Upper lobe of right lung (tissue), 1 donor: ENCODE results near the gene OR14I1. TPM values are rescaled to one million over a fixed set of nuclear protein-coding genes. Genes with fewer than 3 reads are reported as not detected.
"Not testable (repeated sequence)": the region's sequence is repeated elsewhere in the genome, so short reads cannot be mapped to it uniquely, and the experiment has no call there.

Source experiments
- ATAC-seq: fragments of 200-7000 bp; cut with Tn5 transposase; one replicate; pipeline ENCODE4 v1.9.1; 2020; ENCODE audit warnings: mild to moderate bottlenecking, moderate library complexity
- DNase-seq: peaks from one replicate; pipeline ENCODE4 v3.0.0-alpha.2; 2020
- H3K27ac ChIP-seq: fragments of 200-600 bp; one replicate; pipeline ENCODE4 v1.8.0; 2022
- H3K27me3 ChIP-seq: fragments of 200-600 bp; one replicate; pipeline ENCODE4 v1.8.0; 2022; ENCODE audit warnings: mild to moderate bottlenecking
- H3K36me3 ChIP-seq: fragments of 200-600 bp; one replicate; pipeline ENCODE4 v1.8.0; 2022
- H3K4me1 ChIP-seq: fragments of 200-600 bp; one replicate; pipeline ENCODE4 v1.8.0; 2022
- H3K4me3 ChIP-seq: fragments of 200-600 bp; one replicate; pipeline ENCODE4 v1.8.0; 2022; ENCODE audit warnings: mild to moderate bottlenecking
- H3K9me3 ChIP-seq: fragments of 200-600 bp; one replicate; pipeline ENCODE4 v1.8.0; 2022
- CTCF ChIP-seq: fragments of 200-600 bp; IDR thresholded peaks from one replicate; pipeline ENCODE4 v1.8.0; 2022; ENCODE audit warnings: antibody characterized with exemption
- intact Hi-C: fragments of 100-400 bp; cut with DNase I; formaldehyde crosslinking; loops from one replicate; pipeline ENCODE4 v1.11.0; 2022
- total RNA-seq: library from RNA; stranded (reverse); fragmentation: NEBNext Ultra II Directional; extraction: Animal tissue kit (Norgen Biotek cat#: 25700); gene quantifications from one replicate; pipeline ENCODE4 v1.2.1, GENCODE V29; 2021
- donor health status: DM: no; HTN: yes; CAD: no; lungs with severe emphysema.

The OR14I1 gene
- total RNA-seq, 1 donor from 2014 or later: not detected

DNA sequence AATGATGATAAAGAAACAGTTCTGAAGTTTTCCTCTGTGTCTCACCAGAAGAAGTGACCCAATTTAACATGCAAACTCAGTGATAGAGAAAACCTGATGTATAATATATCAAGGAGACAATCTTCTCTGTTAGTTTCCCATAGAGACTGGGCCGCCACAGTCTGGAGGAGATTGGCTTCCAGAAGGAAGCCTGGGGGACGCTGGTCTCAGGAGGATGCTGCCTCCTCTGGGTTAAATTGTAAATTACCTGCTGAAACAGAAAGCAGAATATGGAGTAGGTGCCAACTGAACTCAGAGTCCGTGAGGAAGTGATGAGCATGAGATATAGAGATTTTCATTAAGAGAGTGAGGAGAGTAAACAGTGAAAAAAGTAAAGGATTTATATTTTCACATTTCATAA is 15.8 kb downstream of the OR14I1 start:
- no peaks in the 10 kb centered on the region for H3K4me1 ChIP-seq
- no peaks in the 10 kb centered on the region for H3K36me3 ChIP-seq
- H3K4me3 ChIP-seq: no peak overlapping the region
- intact Hi-C loops: no loop called here
- peak; percentile 6 for TF ChIP-seq CTCF
- H3K27ac ChIP-seq: no peak overlapping the region
- no peaks in the 10 kb centered on the region for H3K27me3 ChIP-seq
- H3K9me3 ChIP-seq: no peaks in the 10 kb centered on the region
- ATAC-seq: no peak
- no peak for DNase-seq

GRCh38 chr1:248681651-248682050 is 20.9 kb downstream of the OR14I1 start:
- TF ChIP-seq CTCF: no peak
- ATAC-seq: no peak
- Histone ChIP-seq H3K36me3 (no peaks in the 10 kb centered on the region), H3K27ac (no peak overlapping the region), H3K4me3 (no peak overlapping the region), H3K9me3 (no peaks in the 10 kb centered on the region), H3K27me3 (no peaks in the 10 kb centered on the region), H3K4me1 (no peaks in the 10 kb centered on the region)
- no peak for DNase-seq
- intact Hi-C loops: no loop called here

- Histone ChIP-seq H3K4me1 (no peaks in the 10 kb centered on the region), H3K27ac (no peak overlapping the region), H3K36me3 (no peaks in the 10 kb centered on the region), H3K9me3 (no peaks in the 10 kb centered on the region), H3K4me3 (no peak overlapping the region), H3K27me3 (no peaks in the 10 kb centered on the region)
- ATAC-seq (no peak), DNase-seq (no peak)
- TF ChIP-seq CTCF: no peak
- intact Hi-C loops: no loop called here
Observed at GRCh38 chr1:248670003-248670402, 32.6 kb downstream of the OR14I1 start.

DNA sequence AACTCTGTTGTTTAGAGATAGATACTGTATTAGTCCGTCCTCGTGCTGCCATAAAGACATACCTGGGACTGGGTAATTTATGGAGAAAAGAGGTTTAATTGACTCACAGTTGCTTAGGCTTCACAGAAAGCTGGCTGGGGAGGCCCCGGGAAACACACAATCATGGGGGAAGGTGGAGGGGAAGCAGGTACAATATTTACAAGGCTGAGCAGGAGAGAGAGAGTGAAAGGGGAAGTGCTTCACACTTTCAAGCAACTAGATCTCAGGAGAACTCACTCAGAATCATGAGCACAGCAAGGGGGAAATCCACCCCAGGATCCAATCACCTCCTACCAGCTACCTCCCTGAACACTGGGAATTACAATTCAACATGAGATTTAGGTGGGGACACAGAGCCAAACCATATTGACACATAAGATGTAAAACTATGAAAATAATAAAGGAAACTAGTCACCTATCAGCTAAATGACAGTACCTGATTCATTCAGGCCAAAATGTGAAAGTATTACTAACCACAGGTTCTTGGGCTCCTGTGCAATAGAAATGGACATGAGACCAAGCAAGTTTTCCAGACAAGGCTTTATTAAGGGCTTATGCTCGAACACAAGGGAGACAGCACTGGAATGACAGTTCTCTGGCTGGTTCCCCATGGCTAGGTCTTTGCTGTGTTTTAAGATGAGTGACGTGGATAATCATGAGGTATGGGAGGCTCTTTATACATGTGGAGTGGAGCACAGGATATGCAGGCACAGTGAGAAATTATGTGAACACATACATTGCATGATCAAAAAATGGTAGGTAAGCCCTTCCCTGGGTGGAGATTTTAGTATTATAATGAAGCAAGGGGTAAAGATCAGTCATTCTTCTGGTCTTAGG is 38.9 kb downstream of the OR14I1 start:
- H3K4me1 ChIP-seq, intact Hi-C loops, H3K27ac ChIP-seq, DNase-seq, ATAC-seq, H3K36me3 ChIP-seq, H3K4me3 ChIP-seq, H3K27me3 ChIP-seq, H3K9me3 ChIP-seq: not testable (repeated sequence)

- H3K27ac ChIP-seq, H3K27me3 ChIP-seq, H3K4me3 ChIP-seq, H3K4me1 ChIP-seq, ATAC-seq, H3K9me3 ChIP-seq, H3K36me3 ChIP-seq, DNase-seq: not testable (repeated sequence)
- intact Hi-C loops: loop anchor here (10.0 kb wide), 1 partner anchor 222 kb away; no protein-coding TSS in a partner anchor
Observed at GRCh38 chr1:248656797-248657196, 45.8 kb downstream of the OR14I1 start.

DNA sequence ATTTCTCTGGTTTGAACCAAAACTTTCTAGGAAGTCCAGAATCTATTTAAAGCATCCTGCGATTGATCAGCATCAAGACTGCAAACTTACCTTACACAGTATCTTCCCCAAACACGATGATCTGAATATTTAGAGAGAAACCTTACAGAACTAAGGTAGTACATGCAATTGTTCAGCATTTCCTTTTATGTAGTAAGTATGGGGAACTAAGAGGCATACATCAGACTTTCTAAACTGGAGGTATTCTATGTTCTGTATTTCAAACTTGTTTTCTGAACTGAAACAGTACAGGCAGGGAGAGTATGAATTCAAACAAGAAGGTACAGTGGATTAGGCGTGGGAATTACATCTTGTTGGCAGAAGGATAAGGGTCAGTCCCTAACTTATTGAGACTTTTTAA is 47.2 kb downstream of the OR14I1 start, which contains the start of gene OR2T27:
Gene OR2T27 (minus strand): TSS at position 175 of the 400 bp plus-strand sequence. CDS start 4,644 bp downstream, outside the sequence.
- not testable (repeated sequence) for H3K36me3 ChIP-seq, H3K4me3 ChIP-seq, H3K27ac ChIP-seq, H3K9me3 ChIP-seq, H3K27me3 ChIP-seq, DNase-seq, H3K4me1 ChIP-seq, ATAC-seq
- intact Hi-C loops: loop anchor here (10.0 kb wide), 1 partner anchor 221 kb away; no protein-coding TSS in a partner anchor

Other genes with a start within 250 kb of the OR14I1 start
- not detected for gene OR2T3, start 229.4 kb downstream of the OR14I1 start, total RNA-seq
- gene OR2T5, start 214.2 kb downstream of the OR14I1 start, total RNA-seq: not detected
- not detected for gene OR2G6, start 194.7 kb downstream of the OR14I1 start, total RNA-seq
- gene OR2T29, start 140.0 kb downstream of the OR14I1 start, total RNA-seq: not detected
- gene OR2T34, start 128.0 kb downstream of the OR14I1 start, total RNA-seq: not detected
- not detected for gene OR2T10, start 105.1 kb downstream of the OR14I1 start, total RNA-seq
- not detected for gene OR2T11, start 67.7 kb downstream of the OR14I1 start, total RNA-seq
- not detected for gene OR2T35, start 57.5 kb downstream of the OR14I1 start, total RNA-seq
- not detected for gene OR2T27, start 47.2 kb downstream of the OR14I1 start, total RNA-seq
- not detected for gene LYPD8, start 53.0 kb upstream of the OR14I1 start, total RNA-seq
- gene SH3BP5L, start 123.1 kb upstream of the OR14I1 start, total RNA-seq: 21.3 TPM
- gene ZNF672, start 135.5 kb upstream of the OR14I1 start, total RNA-seq: 38.1 TPM
- gene ZNF692, start 156.3 kb upstream of the OR14I1 start, total RNA-seq: 38.1 TPM
- 6.9 TPM for gene PGBD2, start 203.5 kb upstream of the OR14I1 start, total RNA-seq